DMS53 (cell line): Measurements from ENCODE around the gene PLN.

Experiments
- DNase-seq: peaks from one replicate; lab custom pipeline; 2025; lab: John Stamatoyannopoulos, UW

Gene PLN

DNA sequence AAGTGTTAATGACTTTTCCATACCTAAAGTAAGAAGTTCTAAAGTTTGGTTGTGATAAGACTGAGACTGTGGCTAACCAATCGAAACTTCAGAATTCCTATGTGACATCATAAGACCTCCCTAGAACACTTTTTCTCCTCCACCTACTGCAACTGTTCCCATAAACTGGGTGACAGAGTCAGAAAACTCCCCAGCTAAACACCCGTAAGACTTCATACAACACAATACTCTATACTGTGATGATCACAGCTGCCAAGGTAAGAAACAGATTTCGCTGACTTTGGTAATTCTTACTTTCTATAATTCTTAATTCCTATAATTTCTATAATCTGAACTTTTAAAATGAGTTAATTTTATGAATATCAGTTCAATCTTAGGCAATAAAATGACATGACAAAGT lies at the start of gene PLN:
Gene PLN, plus strand, starts transcription at position 161 of the 400 bp plus-strand sequence. CDS start 10,626 bp downstream, outside the sequence.
- DNase-seq, result no peak

DNA sequence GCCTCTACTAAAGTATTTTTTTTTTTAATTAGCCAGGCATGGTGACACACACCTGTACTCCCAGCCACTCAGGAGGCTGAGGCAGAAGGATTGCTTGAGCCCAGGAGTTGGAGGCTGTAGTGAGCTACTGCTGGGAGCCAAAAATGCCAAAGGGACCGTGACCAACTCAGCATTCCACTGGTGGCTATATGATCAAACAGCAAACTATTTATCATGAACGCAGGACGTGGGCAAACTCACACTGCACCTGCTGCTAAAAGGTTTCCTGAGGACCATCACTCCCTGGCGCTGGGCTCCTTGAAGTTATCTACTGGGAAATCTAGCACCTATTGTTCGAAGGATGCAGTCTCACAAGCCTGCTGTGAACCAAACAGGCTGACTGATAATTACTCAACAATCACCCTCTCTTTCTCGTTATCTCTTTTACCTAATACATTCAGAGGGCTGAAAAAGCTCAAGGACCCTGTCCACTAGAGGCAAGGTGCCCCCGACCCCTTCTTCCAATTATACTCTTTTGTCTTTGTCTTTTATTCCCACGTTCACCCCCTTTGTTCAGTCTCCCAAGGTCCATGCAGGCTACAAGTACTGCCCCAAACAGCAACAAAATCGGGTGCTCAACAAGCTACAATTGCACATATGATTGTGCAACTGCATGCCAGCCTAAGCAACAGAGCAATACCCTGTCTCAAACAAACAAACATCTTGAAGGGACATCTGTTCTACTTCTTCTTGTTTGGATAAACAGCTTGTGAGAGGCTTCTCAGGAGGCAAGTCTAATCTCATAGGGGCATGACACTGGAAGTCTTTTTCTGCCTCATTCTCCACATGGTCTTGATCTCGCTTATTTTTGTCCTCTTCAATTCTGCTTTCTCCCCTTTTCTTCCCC lies 47.7 kb upstream of the PLN start:
- no peak for DNase-seq

DNA sequence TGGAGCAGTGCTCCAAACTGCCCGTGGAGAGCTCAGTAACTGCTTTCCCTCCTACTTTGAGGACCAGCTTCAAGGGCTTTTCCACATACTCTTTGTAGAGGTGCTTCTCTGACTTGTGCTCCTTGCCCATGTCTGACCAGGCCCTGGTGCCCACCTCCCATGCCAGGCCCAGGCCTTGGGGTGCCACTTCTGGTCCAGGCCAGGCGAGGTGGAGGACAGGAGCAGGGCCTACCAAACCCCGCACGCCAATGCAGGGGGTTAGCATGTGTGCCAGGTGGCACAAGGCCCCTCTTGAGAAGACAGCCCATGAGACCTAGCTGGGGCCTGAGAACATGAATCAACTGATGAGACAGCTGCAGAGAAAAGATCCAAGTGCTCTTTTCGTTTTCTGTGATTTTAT lies 47.0 kb upstream of the PLN start:
- DNase-seq, result no peak

DNA sequence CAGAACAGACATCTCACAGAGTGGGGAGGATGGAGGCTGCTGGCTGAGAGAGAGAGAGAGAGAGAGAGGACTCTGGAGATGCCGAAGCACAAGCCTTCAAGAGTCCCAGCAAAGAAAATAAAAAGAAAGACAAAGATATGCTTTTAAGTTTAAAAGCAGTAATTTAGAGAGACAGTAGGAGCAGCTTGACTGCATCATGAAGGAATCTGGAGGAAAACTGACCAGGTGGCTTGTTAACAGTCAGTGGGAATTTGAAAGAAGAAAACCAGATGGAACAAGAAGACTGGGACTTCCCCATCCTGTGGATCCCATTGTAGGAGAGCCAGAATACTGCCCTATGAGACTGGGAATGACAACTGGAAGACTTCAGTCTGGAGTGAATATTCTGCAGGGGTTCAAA lies 46.3 kb upstream of the PLN start:
- no peak for DNase-seq

DNA sequence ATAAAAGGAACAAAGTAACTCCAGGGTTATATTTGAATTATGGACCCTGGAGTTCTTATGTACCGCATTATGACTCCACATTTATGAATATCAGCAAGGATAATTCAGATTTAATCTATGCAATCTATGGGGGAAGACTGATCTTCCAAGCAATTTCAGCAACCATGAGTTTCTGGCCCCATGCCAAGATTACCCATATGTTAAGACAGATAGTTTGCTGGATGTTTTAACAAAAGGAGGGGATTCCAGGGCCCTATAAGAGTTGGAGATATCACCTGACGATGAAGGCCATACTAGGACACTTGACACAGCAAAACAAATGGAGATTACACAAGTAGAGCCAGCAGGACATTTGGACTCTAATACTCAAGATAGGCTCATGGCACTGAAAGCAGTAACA lies 45.9 kb upstream of the PLN start:
- no peak for DNase-seq

DNA sequence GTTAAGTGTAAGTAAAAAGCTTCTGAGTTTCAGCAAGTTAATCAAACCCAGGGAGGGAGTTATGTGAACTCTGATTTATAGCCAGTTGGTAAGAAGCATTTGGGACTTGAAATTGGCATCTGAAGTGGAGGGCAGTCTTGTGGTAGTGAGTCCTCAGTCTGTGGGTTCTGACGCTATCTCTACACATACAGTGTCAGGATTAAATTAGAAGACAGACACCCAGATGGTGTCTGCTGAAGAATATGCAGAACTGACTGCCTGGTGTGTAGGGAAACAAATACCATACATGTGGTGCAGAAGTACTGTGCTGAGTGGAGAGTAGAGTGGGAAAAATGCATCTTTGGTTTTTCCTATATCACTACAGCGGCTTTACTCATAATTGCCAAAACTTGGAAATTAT lies 43.5 kb upstream of the PLN start:
- DNase-seq, result no peak

DNA sequence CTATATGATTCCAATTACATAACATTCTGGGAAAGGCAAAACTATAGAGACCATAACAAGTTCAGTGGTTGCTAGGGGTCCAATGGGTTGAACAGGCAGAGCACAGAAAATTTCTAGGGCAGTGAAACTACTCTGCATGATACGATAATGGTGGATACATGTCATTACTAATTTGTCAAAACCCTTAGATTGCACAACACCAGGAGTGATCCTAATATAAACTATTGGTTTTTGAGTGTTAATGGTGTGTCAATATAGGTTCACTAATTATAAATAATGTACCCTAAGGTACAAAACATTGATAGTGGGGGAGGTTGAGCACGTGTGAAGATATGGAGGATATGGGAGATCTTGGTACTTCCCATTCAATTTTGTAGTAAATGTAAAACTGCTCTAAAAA lies 42.4 kb upstream of the PLN start:
- DNase-seq, result no peak

DNA sequence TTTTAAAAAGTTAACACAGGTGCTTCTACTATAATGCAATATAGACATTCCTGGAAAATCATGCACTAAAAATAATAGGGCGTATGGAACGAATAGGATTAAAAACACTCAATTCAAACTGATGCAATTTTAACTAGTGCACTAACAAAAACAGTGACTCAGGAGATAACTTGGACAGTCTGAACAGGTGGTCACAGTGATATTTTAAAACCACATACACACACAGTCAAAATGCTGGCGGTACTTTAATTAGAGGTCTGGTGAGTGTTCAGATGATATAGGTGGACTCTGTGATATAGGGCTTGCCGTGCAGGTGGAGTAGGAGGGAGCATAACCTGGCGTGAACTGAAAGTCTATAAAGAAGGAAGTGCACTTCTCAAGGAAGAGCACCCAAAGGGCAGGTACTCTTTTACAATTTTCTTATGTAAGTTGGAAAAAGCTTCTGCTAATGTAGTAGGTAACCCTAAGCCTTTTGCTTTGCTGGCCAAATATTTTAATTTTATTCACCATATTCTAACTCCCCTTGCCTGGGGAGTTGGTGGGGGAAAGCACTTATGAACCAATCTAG lies 41.9 kb upstream of the PLN start:
- no peak for DNase-seq

DNA sequence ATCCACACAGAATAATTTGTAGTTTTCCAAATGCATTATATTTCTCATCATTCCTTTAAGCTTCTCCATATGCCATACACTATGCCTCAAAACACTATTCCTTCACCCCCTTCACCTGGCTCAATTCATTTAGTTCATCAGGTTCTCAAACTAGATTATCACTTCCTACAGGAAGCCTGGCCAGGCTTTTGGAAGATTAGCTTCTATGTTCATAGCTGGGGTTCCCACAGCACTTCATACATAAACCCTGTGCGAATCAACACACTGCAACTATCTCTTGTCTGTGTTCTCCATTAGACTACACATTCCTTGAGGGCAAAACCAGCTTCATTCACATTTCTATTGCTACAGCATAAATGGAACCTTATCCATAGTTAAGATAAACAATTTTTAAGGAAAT lies 40.5 kb upstream of the PLN start:
- no peak for DNase-seq

DNA sequence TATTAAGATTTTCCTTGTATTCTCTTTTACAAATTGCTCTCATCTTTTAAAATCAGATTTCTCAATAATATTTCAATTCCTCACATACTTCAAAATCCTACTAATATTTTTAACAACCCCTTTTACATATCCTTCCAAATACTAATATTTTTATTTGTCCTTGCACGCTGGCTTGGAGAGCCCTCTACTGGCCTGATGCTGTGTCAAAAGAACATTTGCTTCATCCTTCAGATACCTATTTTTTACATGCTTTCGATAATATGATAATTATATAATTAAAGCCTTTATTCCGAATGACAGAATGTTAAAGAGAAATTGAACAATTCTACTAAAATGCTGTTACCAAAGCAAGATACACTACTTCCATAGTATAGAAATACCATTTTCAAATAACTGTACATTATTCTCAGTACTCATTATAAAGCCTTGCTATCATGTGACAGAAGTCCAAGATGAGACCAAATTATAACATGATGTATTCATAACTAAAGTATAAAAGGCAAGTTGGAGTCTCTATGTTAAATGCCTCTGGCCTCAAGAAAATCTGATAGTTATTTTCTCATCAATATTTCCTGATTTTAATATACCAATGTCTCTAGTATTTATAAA lies 39.0 kb upstream of the PLN start:
- DNase-seq, result peak; percentile 67

DNA sequence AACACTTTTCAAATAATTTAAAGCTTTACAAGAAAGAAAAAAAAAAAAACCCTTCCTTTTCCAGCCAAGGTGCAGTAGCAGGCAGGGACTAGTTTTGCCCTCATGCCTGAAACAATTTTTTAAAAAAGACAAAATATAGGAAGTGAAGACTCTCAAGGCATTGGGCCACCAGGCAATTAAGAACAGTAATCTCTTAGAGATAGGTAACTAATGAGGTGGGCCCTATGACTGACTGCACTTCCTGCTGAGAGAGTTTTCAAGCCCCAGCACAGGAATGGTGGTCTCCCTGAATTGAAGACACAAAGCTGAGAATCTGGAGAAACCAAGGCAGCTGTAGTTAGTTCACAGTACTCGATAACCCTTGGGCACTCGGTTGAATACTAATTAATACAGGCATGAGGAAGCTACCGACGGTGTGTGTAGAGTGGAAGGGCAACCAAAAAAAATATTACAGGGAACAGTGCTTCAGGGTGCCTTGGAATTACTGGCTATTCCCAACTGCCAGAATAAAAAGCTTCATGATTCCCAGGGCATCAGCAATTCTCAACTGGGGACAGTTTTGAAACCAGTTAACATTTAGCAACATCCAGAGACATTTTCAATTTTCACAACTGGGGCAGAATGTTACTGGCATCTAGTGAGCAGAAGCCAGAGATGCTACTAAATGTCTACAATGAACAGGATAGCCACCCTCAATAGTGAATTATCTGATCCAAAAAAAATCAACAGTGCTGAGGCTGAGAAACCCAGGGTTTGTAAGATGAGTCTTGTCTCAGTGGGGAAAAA lies 36.0 kb upstream of the PLN start:
- DNase-seq, result no peak

DNA sequence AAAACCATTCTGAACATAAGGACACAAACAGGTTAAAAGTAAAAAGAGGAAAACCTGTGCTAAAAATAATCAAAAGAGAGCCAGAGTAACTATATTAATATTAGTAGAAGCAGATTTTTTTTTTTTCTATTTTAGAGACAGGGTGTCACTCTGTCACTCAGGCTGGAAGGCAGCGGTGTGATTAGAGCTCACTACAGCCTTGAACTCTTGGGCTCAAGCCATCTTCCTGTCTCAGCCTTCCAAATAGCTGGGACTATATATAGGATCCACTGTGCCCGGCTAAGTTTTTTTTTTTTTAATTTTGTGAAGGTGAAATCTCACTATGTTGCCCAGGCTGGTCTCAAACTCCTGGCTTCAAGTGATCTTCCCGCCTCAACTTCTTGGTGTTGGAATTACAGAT lies 33.4 kb upstream of the PLN start:
- no peak for DNase-seq

DNA sequence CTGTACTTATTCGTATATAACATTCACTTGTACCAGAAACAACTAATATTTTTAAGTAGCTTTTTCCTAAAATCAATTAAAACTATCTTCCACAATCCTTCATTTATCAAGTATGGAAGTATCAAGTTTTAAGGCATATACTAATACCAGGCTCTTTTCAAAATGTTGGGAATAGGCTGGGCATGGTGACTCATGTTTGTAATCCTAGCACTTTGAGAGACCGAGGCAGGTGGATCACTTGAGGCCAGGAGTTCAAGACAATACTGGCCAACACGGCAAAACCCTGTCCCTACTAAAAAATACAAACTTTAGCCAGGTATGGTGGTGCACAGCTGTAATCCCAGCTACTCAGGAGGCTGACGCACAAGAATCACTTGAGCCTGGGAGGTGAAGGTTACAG lies 25.7 kb upstream of the PLN start:
- no peak for DNase-seq

DNA sequence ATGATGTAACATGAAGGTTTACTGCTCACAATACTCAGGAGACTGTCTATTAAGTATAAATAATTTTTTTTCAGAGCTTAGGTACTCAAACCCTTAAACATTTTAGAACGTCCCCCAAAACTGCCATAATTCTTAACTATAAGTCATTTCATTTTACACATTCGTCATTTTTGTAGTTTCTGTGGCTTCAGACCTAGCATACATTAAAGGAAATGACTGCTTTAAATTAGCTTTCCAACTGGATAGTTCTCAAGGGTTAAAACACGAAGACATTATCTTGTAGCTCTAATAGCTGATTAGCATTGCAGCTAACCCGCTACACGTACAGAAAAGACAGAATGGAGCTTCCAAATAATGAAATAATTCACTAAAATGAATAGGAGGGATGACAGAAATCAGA lies 24.9 kb upstream of the PLN start:
- no peak for DNase-seq

DNA sequence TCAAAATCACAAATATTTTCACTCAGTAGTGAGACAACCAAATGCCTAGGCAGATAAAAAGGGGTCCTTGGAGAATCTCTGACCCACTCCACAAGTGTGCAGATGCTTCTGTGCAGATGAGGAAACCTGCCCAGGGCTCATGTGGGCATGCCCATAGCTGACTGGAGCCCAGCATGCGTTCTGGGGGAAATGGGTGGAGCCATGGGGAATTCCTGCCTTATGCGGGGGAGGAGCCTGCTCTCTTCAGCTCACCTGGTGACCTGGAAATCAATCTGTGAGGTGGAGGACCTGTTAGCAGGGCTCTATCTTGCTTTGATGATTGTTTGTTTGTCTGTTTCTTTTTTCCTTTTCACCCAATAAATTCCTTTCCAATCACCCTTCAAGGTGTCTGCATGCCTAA lies 23.4 kb upstream of the PLN start:
- peak; percentile 5 for DNase-seq

DNA sequence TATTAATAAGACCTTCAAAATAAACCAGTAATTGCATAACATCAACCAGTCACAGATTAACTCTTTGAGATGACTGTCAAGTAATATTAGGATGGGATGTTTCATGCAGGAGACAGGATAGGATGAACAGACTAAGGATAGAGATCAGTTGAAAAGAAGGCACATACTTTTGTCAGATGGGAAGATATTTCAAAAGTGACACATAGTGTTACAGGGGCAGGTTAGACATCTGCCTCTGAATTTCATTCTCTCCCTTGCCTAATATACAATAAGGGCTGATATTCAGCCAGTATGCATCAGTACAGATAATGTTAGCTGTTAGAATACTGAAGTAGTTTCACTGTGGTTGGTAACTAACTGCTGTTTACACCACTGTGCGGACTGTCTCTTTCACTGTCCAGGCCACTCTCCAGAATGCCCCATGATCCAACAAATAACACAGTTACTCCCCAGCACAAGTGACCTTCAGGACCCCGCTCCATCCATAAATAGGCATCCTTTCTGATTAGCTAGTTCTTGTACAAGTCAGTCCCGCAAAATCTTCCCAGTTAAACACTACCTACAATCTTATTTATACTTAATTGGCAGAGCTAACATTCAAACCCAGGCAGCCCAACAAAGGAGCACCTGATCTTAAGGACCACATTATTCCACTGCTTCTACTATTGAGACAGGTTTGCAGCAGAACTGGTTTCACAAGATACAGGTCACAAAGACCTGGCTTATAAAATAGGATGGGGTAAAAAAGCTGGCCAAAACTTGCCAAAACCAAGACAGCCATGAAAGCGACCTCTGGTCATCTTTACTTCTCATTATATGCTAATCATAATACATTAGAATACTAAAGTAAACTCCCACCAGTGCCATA lies 21.9 kb upstream of the PLN start:
- no peak for DNase-seq

DNA sequence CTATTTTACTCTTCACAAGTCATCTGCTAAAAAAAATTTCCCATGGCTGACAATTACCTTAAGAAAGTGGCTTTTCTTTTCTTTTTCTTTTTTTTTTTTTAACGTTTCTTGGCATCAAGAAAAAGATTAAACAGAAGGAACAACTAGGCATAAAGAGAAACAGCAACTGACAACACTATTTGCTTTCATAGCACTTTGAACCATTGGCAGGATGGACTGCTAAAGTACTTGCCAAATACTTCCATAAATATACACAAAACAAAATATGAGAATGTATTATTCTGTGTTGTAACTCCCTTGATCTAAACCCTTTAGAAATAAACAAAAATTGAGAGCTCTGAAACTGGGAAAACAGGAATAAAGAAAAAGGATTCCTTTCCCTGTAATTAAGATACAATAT lies 20.0 kb upstream of the PLN start:
- no peak for DNase-seq

DNA sequence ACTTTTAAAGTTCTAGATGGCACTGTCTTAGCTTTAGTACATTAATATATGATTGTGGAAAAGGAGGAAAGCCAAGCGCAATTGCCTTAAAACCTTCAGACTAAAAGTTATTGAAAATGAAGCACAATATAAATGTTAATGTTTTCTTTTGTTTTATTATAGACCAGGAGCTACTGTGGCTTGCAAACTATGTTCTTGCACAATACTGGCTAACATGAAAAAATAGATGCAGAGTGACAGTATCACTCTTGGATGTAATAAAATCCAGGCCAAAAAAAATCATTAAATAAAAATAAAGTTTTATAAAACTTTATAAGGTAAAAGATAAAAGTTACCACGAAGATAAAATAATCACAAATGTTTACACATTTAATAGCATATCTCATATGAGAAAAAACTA lies 18.3 kb upstream of the PLN start:
- DNase-seq, result no peak

DNA sequence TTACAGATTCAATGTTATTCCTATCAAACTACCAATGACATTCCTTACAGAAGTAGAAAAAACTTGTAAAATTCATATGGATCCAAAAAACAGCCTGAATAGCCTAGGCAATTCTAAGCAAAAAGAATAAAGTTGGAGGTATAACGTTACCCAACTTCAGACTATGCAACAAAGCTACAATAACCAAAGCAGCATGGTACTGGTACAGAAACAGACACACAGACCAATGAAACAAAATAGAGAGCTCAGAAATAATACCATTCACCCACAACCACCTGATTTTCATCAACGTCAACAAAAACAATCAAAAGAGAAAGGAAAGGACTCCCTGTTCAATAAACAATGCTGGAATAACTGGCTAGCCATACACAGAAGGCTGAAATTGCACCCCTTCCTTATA lies 17.2 kb upstream of the PLN start:
- no peak for DNase-seq

DNA sequence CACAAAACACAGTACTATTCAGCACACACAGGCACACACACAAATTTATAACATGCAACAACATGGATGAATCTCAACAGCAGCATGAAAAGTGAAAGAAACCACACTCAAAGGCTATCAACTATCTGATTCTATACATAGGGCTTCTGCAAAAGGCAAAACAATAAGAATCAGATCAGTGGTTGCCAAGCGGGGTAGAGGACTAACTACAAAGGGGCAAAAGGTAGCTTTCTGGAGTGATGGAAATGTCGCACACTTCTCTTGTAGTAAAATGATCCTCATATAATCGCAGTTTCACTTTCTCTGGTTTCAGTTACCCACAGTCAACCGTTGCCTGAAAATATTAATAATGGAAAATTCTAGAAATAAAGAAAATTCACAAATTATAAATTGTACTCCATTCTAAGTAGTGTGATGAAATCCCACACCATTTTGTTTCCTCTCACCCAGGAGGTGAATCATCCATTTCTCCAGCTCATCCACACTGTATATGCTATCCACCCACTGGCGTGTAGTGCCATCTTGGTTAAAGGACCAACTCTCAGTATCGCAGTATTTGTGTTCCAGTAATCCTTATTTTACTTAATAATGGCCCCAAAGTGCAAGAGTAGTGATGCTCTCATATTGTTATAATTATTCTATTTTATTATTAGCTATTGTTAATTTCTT lies 12.8 kb upstream of the PLN start:
- no peak for DNase-seq

DNA sequence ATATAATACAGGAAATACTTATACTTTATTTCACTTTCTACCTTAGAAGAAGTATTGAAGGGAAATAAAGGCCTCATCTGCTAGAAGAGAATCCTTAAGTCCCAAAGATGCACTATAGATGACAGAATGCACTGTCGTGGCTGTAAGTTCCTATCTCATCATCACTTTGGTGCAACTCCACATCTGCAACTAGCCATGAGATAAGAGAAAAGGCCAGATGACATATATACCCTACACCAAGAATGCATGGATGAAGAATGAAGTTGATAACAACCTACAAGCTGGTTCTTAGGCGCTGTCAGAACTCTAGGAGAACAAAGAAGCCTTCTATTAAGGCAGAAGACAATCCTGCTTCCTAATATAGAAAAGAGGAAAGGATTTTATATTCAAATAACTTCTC lies 11.6 kb upstream of the PLN start:
- DNase-seq, result no peak
